Upper lobe of left lung (tissue), 6 donors: ENCODE results near the gene SLC25A34. TPM values are rescaled to one million over a fixed set of nuclear protein-coding genes. Genes with fewer than 3 reads are reported as not detected.

ENCODE experiments used
- ATAC-seq, 2 donors: fragments of 200-7000 bp; cut with Tn5 transposase; one replicate each; pipeline ENCODE4 v1.9.1; 2022; ENCODE audit warnings: mild to moderate bottlenecking in 2 of 2, moderate library complexity in 2 of 2; ENCODE audit not compliant: low FRiP score in 2 of 2
- DNase-seq, 2 donors: peaks; one replicate each; pipeline ENCODE4 v3.0.0-alpha.2; 2019 to 2020
- H3K27ac ChIP-seq, 4 donors: fragments of 200-600 bp; sonication (generic); one replicate each; pipeline ENCODE4 v1.5.1; 2016 to 2019
- H3K27me3 ChIP-seq, 4 donors: fragments of 200-600 bp; sonication (generic); one replicate each; pipeline ENCODE4 v1.5.1; 2017 to 2019
- H3K36me3 ChIP-seq, 4 donors: fragments of 200-600 bp; sonication (generic); one replicate each; pipeline ENCODE4 v1.5.1; 2016 to 2019
- H3K4me1 ChIP-seq, 4 donors: fragments of 200-600 bp; sonication (generic); one replicate each; pipeline ENCODE4 v1.5.1; 2018 to 2019
- H3K4me3 ChIP-seq, 4 donors: fragments of 200-600 bp; sonication (generic); one replicate each; pipeline ENCODE4 v1.5.1; 2017 to 2019; ENCODE audit warnings: mild to moderate bottlenecking in 2 of 4, moderate library complexity in 1 of 4
- H3K9me3 ChIP-seq, 4 donors: fragments of 200-600 bp; sonication (generic); one replicate each; pipeline ENCODE4 v1.5.1; 2018 to 2019
- EP300 ChIP-seq, 4 donors: sonication (generic); formaldehyde crosslinking; IDR thresholded peaks; one replicate each; pipeline ENCODE4 v1.5.1; 2017; ENCODE audit warnings: antibody characterized with exemption in 4 of 4, control low read depth in 2 of 4
- POLR2A ChIP-seq, 4 donors: fragments of 450-650 bp; IDR thresholded peaks; one replicate each; pipeline ENCODE4 v1.5.1; 2016 to 2017; ENCODE audit warnings: antibody characterized with exemption in 4 of 4, mild to moderate bottlenecking in 2 of 4
- POLR2AphosphoS5 ChIP-seq, 2 donors: sonication (generic); formaldehyde crosslinking; IDR thresholded peaks; one replicate each; pipeline ENCODE4 v1.5.1; 2017; ENCODE audit warnings: antibody characterized with exemption in 2 of 2
- whole genome bisulfite sequencing, 2 donors: methylation state at CpG; one replicate each; pipeline ENCODE4 v1.1.5; 2017 to 2018; 5-methylcytosine and 5-hydroxymethylcytosine counted together
- total RNA-seq, 6 donors: library from RNA; depleted of rRNA in 4 of 6; stranded (reverse); fragments of >200 nt in 4 of 6; gene quantifications; one replicate each; pipeline versions ENCODE4 v1.1.0 to v1.2.1, GENCODE V29; 2016 to 2021
- TF ChIP-seq, protein P1 (sequence below), 6 experiments: fragments of 450-650 bp in 4 of 6; fragments of 200-600 bp in 2 of 6; sonication (generic) in 2 of 6; IDR thresholded peaks; one replicate each; pipeline ENCODE4 v1.5.1; 2016 to 2019; ENCODE audit warnings: antibody characterized with exemption in 6 of 6
- donor health status: DM: no; HTN: no; CAD: no; lungs with moderate emphysema.
- donor health status: DM: no; HTN: yes; CAD: no; lungs with severe emphysema.

The SLC25A34 gene
- total RNA-seq, 6 donors from 2014 or later = 1.5 to 12.1 (median 4.3) TPM

DNA sequence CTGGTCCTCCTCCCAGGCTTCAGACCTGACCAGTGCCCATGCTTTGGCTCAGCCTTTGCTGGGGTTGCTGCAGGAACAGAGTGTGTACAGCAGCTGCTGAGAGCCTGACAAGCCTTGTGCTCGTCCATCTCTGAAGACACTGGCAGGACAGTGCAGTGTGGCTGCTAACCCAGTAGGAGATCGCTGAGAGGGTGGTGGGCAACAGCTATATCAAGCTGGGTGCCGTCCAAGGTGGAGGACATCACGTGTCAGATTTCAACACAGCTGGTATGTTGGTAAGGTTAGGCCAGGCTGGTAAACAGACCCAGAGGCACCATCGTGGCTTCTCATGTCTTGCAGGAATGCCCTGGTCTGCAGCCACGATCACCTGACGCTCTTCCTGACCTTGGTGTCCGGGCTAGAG is 17.9 kb upstream of the SLC25A34 start:
- Histone ChIP-seq H3K27ac (peak overlapping the region; percentile 34 to 78 (median 72)), H3K9me3 (no peaks in the 10 kb centered on the region), H3K4me3 (no peak overlapping the region), H3K27me3 (no peaks in the 10 kb centered on the region), H3K4me1 (peaks cover 31 to 41% (median 36%) of the 10 kb centered on the region in 4 donors), H3K36me3 (peaks cover 11 to 73% (median 56%) of the 10 kb centered on the region in 4 donors)
- peak; percentile 10 to 12 for ATAC-seq
- 76 to 92% methylated on average over 5 to 8 of the region's 8 CpGs for WGBS, 2 donors
- DNase-seq = peak in 1 of 2 donors; percentile 66
- TF ChIP-seq, protein P1, sequence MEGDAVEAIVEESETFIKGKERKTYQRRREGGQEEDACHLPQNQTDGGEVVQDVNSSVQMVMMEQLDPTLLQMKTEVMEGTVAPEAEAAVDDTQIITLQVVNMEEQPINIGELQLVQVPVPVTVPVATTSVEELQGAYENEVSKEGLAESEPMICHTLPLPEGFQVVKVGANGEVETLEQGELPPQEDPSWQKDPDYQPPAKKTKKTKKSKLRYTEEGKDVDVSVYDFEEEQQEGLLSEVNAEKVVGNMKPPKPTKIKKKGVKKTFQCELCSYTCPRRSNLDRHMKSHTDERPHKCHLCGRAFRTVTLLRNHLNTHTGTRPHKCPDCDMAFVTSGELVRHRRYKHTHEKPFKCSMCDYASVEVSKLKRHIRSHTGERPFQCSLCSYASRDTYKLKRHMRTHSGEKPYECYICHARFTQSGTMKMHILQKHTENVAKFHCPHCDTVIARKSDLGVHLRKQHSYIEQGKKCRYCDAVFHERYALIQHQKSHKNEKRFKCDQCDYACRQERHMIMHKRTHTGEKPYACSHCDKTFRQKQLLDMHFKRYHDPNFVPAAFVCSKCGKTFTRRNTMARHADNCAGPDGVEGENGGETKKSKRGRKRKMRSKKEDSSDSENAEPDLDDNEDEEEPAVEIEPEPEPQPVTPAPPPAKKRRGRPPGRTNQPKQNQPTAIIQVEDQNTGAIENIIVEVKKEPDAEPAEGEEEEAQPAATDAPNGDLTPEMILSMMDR (IDR thresholded peaks at IDR 0.05) = no peak
- TF ChIP-seq POLR2A (IDR thresholded peaks at IDR 0.05) = peak in 1 of 4 donors; percentile 9
- peak in 1 of 4 donors; percentile 18 for TF ChIP-seq EP300 (IDR thresholded peaks at IDR 0.05)
- TF ChIP-seq POLR2AphosphoS5 (IDR thresholded peaks at IDR 0.05) = peak in 1 of 2 donors; percentile 6

DNA sequence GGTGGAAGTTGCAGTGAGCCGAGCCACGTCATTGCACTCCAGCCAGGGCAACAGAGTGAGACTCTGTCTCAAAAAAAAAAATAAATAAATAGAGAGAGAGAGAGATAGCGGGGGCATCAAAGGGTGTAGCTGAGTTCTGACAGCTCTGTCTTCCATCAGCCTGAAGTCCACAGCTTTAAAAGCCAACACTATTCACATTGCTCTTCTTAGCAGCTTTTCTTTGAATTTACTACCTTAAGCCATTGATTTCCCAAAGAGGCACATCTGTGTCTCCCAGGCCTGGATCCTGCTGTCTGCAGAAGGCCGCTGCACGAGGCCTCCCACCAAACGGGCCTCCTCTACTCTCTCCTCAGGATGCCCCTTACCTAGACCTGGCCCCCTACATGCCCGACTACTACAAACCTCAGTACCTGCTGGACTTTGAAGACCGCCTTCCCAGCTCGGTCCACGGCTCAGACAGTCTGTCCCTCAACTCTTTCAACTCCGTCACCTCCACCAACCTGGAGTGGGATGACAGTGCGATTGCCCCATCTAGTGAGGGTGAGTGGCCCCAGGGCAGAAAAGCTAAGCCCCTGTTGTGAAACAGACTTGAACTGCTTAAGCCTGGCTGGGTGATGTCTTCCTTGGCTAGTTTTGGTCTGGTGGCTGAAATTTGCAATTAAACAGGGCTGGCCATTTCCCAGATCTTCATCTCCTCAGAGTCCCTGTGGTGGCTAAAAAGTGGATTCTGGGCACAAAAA is 16.5 kb upstream of the SLC25A34 start:
- no peaks in the 10 kb centered on the region for H3K9me3 ChIP-seq
- peaks cover 25 to 34% (median 29%) of the 10 kb centered on the region in 4 donors for H3K4me1 ChIP-seq
- H3K27ac ChIP-seq = peak overlapping the region in 1 of 4 donors; percentile 5
- WGBS, 2 donors = 92 to 94% methylated on average over 12 of the region's 12 CpGs
- ATAC-seq (no peak), DNase-seq (no peak)
- TF ChIP-seq, protein P1 (IDR thresholded peaks at IDR 0.05) = no peak
- TF ChIP-seq POLR2AphosphoS5 (IDR thresholded peaks at IDR 0.05) (no peak), EP300 (IDR thresholded peaks at IDR 0.05) (no peak), POLR2A (IDR thresholded peaks at IDR 0.05) (no peak)
- no peaks in the 10 kb centered on the region for H3K27me3 ChIP-seq
- no peak overlapping the region for H3K4me3 ChIP-seq
- peaks cover 11 to 81% (median 65%) of the 10 kb centered on the region in 4 donors for H3K36me3 ChIP-seq

DNA sequence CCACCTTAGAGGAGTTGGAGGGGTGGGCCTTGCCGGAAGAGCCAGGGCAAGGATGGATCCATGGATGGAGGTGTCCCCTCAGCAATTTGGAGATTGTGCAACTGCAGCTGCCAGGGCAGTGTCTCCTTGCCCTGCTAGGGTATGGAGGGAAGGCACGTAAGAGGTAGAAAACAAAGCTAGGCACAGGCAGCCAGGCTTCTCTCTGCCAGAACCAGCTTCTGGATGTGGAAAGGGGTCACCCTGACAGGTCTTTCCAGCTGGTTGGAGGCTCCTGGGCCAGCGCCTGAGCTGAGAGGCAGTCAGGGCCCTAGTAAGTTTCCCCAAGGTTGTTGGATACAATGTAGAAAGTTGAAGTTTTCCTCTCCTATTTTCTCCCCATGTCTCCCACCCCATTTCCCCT is 15.2 kb upstream of the SLC25A34 start:
- H3K4me1 ChIP-seq = peaks cover 15 to 28% (median 18%) of the 10 kb centered on the region in 4 donors
- no peak overlapping the region for H3K27ac ChIP-seq
- WGBS, 2 donors = 86 to 96% methylated on average over 3 of the region's 3 CpGs
- peaks cover 11 to 91% (median 76%) of the 10 kb centered on the region in 4 donors for H3K36me3 ChIP-seq
- TF ChIP-seq POLR2AphosphoS5 (IDR thresholded peaks at IDR 0.05) (no peak), EP300 (IDR thresholded peaks at IDR 0.05) (no peak)
- TF ChIP-seq, protein P1 (IDR thresholded peaks at IDR 0.05) = no peak
- no peak overlapping the region for H3K4me3 ChIP-seq
- DNase-seq = no peak
- H3K27me3 ChIP-seq = no peaks in the 10 kb centered on the region
- no peak for ATAC-seq
- H3K9me3 ChIP-seq = no peaks in the 10 kb centered on the region

DNA sequence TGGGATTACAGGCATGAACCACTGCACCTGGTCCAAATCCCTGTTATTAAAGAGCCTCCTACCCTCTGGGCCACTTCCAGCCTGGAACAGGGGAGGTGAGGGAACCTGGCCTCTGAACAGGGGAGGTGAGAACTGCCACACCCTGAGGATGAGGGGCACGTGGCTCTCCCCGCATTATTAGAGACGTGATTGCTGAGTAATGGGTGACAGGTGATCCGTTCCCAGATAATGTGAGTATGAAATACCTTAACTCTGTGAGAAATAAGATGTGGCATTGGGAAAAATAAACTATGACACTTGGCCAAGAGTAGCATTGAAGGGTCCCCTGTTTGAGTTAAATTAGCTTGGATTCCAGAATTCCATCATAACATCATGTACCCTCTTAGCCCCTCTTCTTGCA is 13.6 kb upstream of the SLC25A34 start:
- 99 to 100% methylated on average over 2 to 4 of the region's 4 CpGs for WGBS, 2 donors
- Histone ChIP-seq H3K27me3 (no peaks in the 10 kb centered on the region), H3K9me3 (no peaks in the 10 kb centered on the region), H3K27ac (no peak overlapping the region), H3K4me3 (no peak overlapping the region), H3K4me1 (peaks cover 10 to 14% (median 13%) of the 10 kb centered on the region in 4 donors), H3K36me3 (peaks cover 21 to 94% (median 80%) of the 10 kb centered on the region in 4 donors)
- TF ChIP-seq, protein P1 (IDR thresholded peaks at IDR 0.05) = no peak
- TF ChIP-seq POLR2AphosphoS5 (IDR thresholded peaks at IDR 0.05) (no peak), EP300 (IDR thresholded peaks at IDR 0.05) (no peak), POLR2A (IDR thresholded peaks at IDR 0.05) (no peak)
- DNase-seq (no peak), ATAC-seq (no peak)
